ENCODE measurements around the gene SPATA6L.

Gene SPATA6L

DNA sequence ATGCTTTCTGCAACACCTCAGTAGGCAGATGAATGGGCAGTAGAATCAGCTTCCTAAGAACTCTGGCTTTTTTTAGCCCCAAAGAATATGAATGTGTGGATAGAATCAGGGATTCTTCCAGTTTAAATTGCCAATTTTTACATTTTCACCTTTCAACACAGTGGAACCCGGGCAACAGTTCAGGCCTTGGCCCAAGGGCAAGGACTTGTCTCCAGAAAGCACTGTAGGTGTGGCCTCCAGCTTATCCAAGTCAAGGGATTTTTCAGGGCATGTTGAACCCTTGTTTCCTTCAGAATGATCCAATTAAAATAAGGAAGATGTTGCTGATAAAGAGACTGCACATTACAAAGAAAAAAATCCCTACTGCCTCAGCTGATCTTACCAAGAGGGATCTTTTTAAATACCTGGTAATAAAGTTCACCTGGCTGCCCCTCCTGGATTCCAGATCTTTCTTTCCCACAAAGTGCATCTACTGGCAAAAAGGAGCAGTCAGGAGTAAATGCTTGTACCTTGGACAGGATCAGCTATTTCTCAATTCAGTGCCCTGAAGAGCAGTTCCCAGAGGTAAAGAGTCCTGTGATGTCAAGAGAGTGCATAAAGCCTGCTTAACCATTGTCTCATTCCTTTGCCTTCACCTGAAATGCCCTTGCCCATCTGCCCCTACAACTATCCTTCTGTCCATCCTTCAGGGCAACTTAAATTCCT lies 84.3 kb downstream of the SPATA6L start:
- DNase-seq: no peak

GRCh38 chr9:4581035-4581760 lies 85.1 kb downstream of the SPATA6L start:
- DNase-seq: no peak

- no peak for DNase-seq
Measured at GRCh38 chr9:4579001-4579400, 87.3 kb downstream of the SPATA6L start.

GRCh38 chr9:4576448-4576847 lies 89.8 kb downstream of the SPATA6L start:
- no peak for DNase-seq

GRCh38 chr9:4575997-4576396 lies 90.3 kb downstream of the SPATA6L start:
- DNase-seq: no peak

DNA sequence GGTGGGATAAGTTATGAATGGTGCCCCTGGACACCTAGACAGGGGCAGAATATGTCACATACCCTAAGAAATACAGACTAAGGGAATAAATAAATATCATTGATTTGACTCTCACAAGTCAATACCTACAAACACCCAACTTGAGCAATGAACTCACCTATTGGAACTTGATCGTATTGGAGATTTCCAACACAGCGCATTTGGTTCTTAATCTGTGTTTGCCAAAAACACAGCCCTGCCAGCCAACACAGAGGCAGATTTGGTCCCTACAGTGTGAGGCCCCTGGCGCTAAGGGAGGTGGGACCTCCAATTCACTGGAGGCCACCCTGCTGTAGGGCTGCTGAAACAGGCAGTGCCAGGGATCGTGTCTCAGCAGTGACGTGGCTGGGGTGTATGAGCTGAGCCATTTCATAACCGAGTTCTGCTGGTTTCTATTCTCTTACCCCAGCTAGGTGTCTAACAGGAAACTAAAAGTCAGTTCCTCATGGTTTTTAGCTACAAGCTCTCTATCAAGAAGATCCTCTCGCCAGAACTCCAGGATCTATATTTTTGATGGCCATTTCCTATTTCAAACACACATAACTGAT lies 91.5 kb downstream of the SPATA6L start:
- peak; percentile 5 for DNase-seq

DNA sequence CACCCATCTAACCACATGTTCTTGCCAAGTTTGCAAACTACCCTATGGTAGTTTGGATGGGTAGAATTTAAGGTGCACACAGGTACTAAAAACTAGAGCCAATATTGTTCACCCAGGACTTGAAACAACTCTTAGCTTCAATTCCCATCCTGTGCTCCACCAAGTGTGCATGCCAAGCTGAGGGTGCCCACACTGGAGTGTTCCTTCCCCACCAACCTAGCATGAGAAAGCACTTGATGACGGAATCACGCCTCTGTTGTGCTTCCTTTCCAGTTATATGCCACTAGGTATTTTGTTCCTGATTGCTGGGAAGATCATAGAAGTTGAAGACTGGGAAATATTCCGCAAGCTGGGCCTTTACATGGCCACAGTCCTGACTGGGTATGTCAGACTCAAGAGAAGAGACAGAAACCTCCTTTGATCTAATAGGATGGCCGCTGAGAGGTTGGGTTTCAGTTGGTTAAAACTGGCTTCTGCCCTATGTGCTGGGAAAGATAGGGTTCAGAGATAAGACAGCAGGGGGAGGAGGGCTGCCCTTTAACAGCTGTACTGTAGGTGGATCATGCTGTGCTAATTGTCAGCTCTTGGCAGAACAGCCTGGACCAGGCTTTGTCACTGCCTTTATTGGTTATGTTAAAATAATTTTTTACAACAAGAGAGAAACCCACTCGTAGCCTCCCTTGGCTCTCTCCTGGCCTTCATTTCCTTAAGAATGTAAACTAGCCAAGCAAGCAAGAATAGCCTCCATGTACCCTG lies 92.5 kb downstream of the SPATA6L start:
- DNase-seq: no peak

DNA sequence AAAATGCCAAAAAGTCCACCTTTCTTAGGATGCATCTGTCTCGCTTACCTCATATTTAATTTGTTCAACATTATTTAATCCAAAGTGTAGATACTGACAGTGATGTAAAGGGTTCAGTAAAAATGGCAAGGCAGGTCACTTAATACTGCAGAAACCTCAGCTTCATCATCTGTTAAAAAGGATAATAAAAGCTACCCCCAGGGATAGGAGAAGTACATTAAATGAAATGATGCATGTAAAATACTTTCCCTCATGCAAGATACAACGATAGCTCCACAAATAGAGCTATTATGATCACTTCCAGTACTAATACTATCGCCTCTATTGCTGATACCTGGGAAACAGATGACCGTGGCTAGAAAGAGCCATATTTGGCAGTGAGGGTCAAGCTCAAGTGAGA lies 93.1 kb downstream of the SPATA6L start:
- no peak for DNase-seq

GRCh38 chr9:4572184-4572826 lies 94.0 kb downstream of the SPATA6L start:
- no peak for DNase-seq

- no peak for DNase-seq
Measured at GRCh38 chr9:4569101-4569500, 97.2 kb downstream of the SPATA6L start.

GRCh38 chr9:4567601-4568000 lies 98.7 kb downstream of the SPATA6L start:
- no peak for DNase-seq

GRCh38 chr9:4566806-4567205 lies 99.5 kb downstream of the SPATA6L start:
- no peak for DNase-seq

- DNase-seq: no peak
Measured at GRCh38 chr9:4563105-4563504, 103.2 kb downstream of the SPATA6L start.

DNA sequence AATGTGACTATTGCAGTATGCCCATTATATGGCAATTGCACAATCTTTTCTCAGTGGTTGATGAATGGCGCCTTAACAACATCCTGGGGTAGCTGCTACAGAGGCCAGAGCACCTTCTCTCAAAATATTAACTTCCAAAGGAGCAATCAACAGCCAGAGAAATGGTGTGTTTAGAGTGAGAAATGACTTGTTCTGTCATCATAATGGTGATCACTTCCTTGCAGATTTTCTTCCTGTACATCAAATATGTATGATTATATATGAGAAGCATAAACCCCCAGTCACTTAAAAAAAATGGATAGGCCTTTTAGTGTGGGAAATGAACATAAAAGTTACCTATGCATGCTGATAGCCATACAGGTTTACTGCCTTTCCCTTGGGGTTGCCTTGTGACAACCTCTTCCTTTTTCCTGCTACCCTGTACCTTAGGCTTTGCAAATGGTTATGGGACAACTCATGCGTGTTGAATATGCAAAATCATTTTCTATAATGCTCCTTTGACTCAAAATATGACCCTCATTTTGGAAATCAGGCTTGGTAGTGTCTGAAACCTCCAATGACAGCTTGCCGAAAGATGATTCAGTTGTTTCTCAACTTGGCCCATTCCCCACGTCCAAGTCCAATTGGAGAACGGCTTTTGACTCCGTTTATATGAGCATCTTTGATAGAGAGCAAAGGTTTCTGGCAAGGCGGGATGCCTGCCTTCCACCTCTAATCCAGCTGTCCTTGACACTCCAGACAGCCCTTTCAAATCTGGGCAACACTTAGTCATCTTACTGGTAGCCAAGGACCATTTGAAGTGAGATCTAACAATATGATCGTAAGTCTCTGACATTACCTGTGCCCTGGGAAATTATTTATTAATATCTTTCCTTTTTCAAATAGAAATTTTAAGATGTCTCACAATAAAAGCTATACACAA lies 106.8 kb downstream of the SPATA6L start:
- DNase-seq: no peak

GRCh38 chr9:4558371-4558998 lies 107.8 kb downstream of the SPATA6L start:
- DNase-seq: no peak

DNA sequence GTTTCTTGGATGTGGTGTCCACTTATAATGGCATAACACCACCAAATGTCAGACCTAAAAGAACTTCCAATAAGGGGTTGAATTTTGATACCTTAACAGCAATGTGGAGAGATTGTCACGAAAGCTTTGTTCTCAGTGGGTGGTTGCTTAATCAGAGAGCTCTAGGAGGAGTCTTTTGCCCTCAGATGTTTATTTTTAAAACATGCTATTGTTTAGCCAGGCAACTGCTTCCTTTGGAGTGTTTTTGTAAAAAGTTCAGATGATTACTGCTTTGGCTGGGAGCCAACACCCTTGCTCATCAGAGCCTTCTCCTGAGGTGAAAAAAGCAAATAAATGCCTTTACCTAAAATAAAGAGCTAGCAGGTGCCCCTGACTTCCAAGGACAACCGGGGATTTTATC lies 111.0 kb downstream of the SPATA6L start:
- no peak for DNase-seq

GRCh38 chr9:4553951-4554381 lies 112.3 kb downstream of the SPATA6L start:
- no peak for DNase-seq

- no peak for DNase-seq
Measured at GRCh38 chr9:4550777-4551484, 115.3 kb downstream of the SPATA6L start.

DNA sequence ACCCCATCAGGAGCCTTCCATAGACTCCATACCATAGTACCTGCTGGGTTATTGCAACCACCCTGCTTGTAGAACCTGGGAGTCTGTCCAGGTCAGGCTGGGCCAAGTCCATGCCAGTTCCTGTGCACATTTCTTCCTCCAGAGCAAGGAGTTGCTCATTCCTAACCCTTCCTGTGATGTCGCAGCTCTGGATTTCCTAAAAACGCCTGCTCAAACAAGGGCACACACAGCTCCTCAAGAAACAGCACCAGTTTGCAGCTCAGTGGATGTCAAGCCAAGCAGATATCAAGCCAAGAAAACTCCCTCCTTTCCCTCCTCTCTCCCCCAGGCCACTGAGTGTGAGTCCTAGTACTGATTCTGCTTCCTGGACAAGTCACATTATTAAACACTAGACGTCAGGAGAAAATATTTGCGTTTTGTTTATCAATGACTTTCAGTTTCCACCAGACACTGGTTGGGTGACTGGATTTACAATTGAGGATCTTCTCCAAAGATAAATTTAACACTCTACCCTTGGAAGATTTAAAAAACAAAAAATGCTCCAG lies 116.5 kb downstream of the SPATA6L start:
- DNase-seq: no peak

Measured in suppressor macrophage treated with lipopolysaccharide for 4 hours (primary cell).